Ectodermal cell (in vitro differentiated cells): ENCODE measurements around the gene ABO.
"Not testable (repeated sequence)": the region's sequence is repeated elsewhere in the genome, so short reads cannot be mapped to it uniquely, and the experiment has no call there.

Experiments used
- H3K27ac ChIP-seq: 2 replicates; pipeline ENCODE4 v1.7.0; 2013; ENCODE audit warnings: mild to moderate bottlenecking, low read depth, low read length; ENCODE audit not compliant: insufficient read depth, poor library complexity, severe bottlenecking
- H3K27me3 ChIP-seq: 2 replicates; pipeline ENCODE4 v1.7.0; 2013; ENCODE audit warnings: mild to moderate bottlenecking, low read length; ENCODE audit not compliant: insufficient read depth, control insufficient read depth, poor library complexity, severe bottlenecking
- H3K36me3 ChIP-seq: one replicate; pipeline ENCODE4 v1.7.0; 2013; ENCODE audit warnings: low read length; ENCODE audit not compliant: control insufficient read depth, insufficient read depth
- H3K4me1 ChIP-seq: one replicate; pipeline ENCODE4 v1.7.0; 2013; ENCODE audit warnings: low read length; ENCODE audit not compliant: control insufficient read depth, insufficient read depth
- H3K4me3 ChIP-seq: 2 replicates; pipeline ENCODE4 v1.7.0; 2013; ENCODE audit warnings: low read depth, low read length, control low read depth; ENCODE audit not compliant: insufficient read depth
- H3K9me3 ChIP-seq: 2 replicates; pipeline ENCODE4 v1.7.0; 2013; ENCODE audit warnings: mild to moderate bottlenecking, low read length, moderate library complexity; ENCODE audit not compliant: control insufficient read depth
- WGBS, 2 experiments: methylation state at CpG; one replicate each; pipeline ENCODE4 v1.1.7; 2013; ENCODE audit warnings: missing lambda C conversion rate in 2 of 2; 5-methylcytosine and 5-hydroxymethylcytosine counted together

Gene ABO

DNA sequence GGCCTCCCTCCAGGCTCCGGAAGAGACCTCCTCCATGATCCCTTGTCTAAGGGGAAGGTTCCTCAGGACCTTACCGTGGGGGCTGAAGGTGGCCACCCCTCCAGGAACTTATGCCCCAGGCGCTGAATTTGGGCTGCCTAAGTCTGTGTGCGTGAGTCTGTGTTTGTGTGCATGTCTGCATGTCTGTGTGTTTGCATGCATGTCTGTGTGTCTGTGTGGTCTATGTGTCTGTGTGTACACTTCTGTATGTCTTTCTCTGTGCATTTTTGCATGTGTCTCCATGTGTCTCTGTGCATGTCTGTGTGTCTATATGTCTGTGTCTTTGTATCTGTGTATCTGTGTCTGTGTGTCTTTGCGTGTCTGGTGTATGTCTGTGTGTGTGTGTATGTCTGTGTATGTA lies 20.5 kb downstream of the ABO start:
- WGBS, 2 experiments = 76 to 84% methylated on average over 5 of the region's 5 CpGs
- Histone ChIP-seq H3K4me1 (no peaks in the 10 kb centered on the region), H3K36me3 (no peaks in the 10 kb centered on the region), H3K9me3 (no peaks in the 10 kb centered on the region), H3K4me3 (no peak overlapping the region), H3K27ac (no peak overlapping the region), H3K27me3 (no peaks in the 10 kb centered on the region)

DNA sequence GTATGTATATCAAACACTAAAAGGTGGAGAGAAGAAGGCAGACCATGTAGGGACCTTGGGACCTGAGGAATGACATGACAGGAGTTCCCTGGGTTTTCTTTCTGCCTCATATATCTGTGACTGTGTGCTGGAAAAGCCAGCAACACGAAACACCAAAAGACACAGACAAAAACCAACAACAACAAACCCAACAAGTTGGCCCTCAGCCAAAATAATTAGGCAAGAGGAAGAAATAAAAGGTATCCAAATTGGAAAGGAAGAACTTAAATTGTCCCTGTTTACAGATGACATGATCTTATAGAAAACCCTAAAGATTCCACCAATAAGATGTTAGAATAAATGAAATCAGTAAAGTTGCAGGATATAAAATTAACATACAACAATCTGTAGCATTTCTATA lies 21.7 kb downstream of the ABO start:
- no peaks in the 10 kb centered on the region for H3K4me1 ChIP-seq
- H3K27ac ChIP-seq = no peak overlapping the region
- no peaks in the 10 kb centered on the region for H3K36me3 ChIP-seq
- no peaks in the 10 kb centered on the region for H3K9me3 ChIP-seq
- H3K4me3 ChIP-seq = no peak overlapping the region
- WGBS, 2 experiments = 100% methylated on average over 1 of the region's 1 CpG; no CpG with 5 or more reads in 1 of the 2 experiments
- H3K27me3 ChIP-seq = no peaks in the 10 kb centered on the region

DNA sequence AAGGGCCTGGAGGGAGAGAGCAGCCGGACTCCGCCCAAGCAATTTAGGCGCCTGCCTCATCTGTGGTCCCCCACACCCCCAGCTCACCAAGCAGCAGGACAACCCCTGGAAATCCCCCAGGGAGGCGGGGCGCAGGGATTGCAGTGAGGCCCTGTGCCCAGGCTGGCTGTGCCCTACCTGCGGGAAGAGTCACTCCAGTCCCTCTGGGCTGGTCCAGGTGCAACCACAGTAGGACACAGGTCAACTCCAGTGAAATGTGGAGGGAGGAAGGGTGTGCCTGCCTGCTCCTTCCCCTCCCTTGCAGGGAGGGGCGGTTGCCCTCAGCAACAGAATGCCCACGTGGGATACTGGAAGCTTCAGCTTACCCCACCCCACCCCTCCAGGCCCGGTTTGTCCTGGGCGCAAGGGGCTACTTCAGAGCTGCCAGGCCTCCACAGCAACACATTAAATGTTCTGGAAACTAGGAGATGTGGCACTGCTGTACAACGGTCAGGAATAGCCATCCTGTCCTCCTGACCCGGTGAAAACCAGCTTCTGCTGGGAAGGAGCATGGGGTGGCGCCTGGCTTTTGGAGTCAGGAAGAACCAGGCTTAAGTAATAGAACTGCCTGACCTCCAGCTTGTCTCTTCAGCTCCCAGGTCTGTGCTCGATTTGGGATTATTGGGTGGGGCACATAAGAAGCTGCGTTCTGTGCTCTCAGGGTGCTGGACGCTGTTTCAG lies 22.5 kb downstream of the ABO start:
- 83 to 84% methylated on average over 16 of the region's 16 CpGs for WGBS, 2 experiments
- no peaks in the 10 kb centered on the region for H3K9me3 ChIP-seq
- no peak overlapping the region for H3K27ac ChIP-seq
- H3K4me1 ChIP-seq = no peaks in the 10 kb centered on the region
- H3K4me3 ChIP-seq = no peak overlapping the region
- no peaks in the 10 kb centered on the region for H3K36me3 ChIP-seq
- H3K27me3 ChIP-seq = no peaks in the 10 kb centered on the region

DNA sequence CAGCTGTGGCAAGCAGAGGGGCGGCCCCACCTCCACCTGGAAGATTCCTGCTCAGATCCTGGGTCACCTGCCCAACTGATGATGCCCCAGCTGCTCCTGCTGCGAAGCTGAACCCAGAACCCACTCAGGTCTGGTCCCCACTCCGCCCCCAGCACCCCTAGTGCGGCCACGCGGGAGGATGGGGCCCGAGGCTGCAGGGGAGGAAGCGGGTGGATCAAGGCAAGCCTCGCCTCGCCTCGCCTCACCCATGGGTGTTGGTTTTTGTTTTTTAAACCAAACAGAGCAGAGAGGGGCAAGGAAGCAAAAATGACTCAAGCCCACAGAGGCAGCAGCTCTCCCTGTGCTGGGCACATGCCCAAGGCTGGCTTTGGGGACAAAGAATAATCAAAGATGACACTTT lies 23.2 kb downstream of the ABO start:
- 94 to 96% methylated on average over 11 of the region's 11 CpGs for WGBS, 2 experiments
- H3K27me3 ChIP-seq = no peaks in the 10 kb centered on the region
- no peak overlapping the region for H3K27ac ChIP-seq
- H3K4me3 ChIP-seq = no peak overlapping the region
- no peaks in the 10 kb centered on the region for H3K36me3 ChIP-seq
- no peaks in the 10 kb centered on the region for H3K9me3 ChIP-seq
- H3K4me1 ChIP-seq = no peaks in the 10 kb centered on the region

GRCh38 chr9:133251221-133251620 lies 23.8 kb downstream of the ABO start:
- not testable (repeated sequence) for H3K4me1 ChIP-seq, H3K27me3 ChIP-seq, H3K36me3 ChIP-seq, H3K4me3 ChIP-seq, H3K9me3 ChIP-seq, H3K27ac ChIP-seq
- 86 to 92% methylated on average over 3 to 6 of the region's 6 CpGs for WGBS, 2 experiments

GRCh38 chr9:133250741-133251170 lies 24.2 kb downstream of the ABO start:
- H3K27ac ChIP-seq = no peak overlapping the region
- H3K4me1 ChIP-seq = no peaks in the 10 kb centered on the region
- H3K9me3 ChIP-seq = no peaks in the 10 kb centered on the region
- no peaks in the 10 kb centered on the region for H3K27me3 ChIP-seq
- no peak overlapping the region for H3K4me3 ChIP-seq
- H3K36me3 ChIP-seq = no peaks in the 10 kb centered on the region
- 89 to 94% methylated on average over 5 of the region's 5 CpGs for WGBS, 2 experiments

DNA sequence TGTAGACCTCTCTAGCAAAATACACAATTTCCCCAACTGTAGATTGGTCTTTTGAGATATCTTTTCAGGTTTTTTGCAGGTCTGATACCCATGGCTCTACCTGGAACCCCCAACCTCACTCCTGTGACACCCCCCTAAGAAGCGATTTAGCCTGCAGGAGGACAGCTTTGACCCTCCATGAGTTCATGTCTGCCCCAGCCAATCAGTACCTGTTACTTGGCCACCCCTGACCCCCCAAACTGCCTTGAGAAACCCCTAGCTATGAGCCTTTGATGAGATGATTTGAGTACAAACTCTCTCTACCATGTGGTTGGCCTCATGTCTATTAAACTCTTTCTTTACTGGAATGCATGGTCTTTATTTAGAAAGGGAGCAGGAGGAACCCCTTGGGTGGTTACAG lies 25.7 kb downstream of the ABO start:
- Histone ChIP-seq H3K4me3 (no peak overlapping the region), H3K27ac (no peak overlapping the region), H3K27me3 (no peaks in the 10 kb centered on the region), H3K36me3 (no peaks in the 10 kb centered on the region), H3K9me3 (no peaks in the 10 kb centered on the region), H3K4me1 (no peaks in the 10 kb centered on the region)
- 93 to 96% methylated on average over 1 of the region's 1 CpG for WGBS, 2 experiments

DNA sequence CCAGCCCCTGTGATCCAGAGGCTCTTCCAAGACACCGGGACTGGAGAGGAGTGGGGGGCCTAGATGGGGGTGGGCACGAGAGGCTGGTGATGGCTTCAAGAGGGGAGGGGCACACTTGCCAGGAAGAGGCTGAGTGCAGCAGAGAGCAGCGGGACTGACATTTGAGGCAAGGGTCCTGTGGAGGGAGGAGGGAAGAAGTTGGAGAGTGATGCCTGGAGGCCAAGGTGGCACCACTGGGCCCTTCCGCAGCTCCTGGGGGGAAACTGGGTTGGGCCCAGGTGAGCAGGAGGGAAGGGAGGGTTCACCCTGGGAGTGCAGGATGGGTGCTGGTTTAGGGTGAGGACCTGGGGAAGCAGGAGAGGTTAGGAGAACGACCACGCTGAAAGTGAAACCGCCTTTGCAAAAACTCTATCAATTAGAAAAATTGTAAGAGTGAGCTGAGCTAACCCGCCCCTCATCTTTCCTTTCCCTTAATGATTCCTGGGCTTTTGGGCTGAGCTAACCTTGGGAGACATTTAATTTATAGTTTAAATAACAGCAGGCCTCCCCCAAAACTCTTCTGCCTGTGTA lies 26.2 kb downstream of the ABO start:
- no peaks in the 10 kb centered on the region for H3K27me3 ChIP-seq
- WGBS, 2 experiments = 92 to 94% methylated on average over 8 of the region's 8 CpGs
- no peak overlapping the region for H3K4me3 ChIP-seq

GRCh38 chr9:133247632-133248031 lies 27.4 kb downstream of the ABO start:
- 89 to 90% methylated on average over 6 of the region's 6 CpGs for WGBS, 2 experiments
- H3K9me3 ChIP-seq = no peaks in the 10 kb centered on the region
- no peaks in the 10 kb centered on the region for H3K4me1 ChIP-seq
- H3K4me3 ChIP-seq = no peak overlapping the region
- H3K27ac ChIP-seq = no peak overlapping the region
- no peaks in the 10 kb centered on the region for H3K36me3 ChIP-seq
- H3K27me3 ChIP-seq = peaks cover 4% of the 10 kb centered on the region

More for the DNA sequence above, 26.2 kb downstream of the ABO start:
- no peak overlapping the region for H3K27ac ChIP-seq
- H3K36me3 ChIP-seq = no peaks in the 10 kb centered on the region
- H3K9me3 ChIP-seq = no peaks in the 10 kb centered on the region
- H3K4me1 ChIP-seq = no peaks in the 10 kb centered on the region

DNA sequence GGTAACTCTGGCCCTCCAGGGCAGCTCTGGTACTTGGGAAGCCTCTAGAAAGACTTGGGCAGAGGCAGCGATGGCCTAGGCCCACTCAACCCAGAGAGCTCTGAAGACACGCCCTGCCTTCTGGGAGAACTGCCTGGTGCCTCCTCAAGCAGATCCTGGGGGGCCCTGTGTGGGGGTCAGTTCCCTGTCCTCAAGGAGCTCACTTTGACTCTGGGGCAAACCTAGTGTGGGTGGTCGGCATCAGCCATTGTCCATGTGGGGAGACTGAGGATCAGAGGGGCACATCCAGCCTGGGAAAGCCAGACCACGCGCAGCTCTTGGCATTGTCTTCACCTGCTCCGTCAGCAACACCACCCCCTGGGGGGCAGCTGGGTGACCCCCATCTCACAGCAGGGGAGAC lies 28.0 kb downstream of the ABO start:
- H3K9me3 ChIP-seq = no peaks in the 10 kb centered on the region
- 85 to 87% methylated on average over 6 of the region's 6 CpGs for WGBS, 2 experiments

More for the DNA sequence above, 28.0 kb downstream of the ABO start:
- H3K36me3 ChIP-seq = no peaks in the 10 kb centered on the region
- no peak overlapping the region for H3K4me3 ChIP-seq
- peaks cover 4% of the 10 kb centered on the region for H3K27me3 ChIP-seq
- H3K4me1 ChIP-seq = no peaks in the 10 kb centered on the region
- no peak overlapping the region for H3K27ac ChIP-seq
